Embryonic facial prominence (tissue), 1 donor: ENCODE measurements around the gene ART3.
"Not testable (repeated sequence)": the region's sequence is repeated elsewhere in the genome, so short reads cannot be mapped to it uniquely, and the experiment has no call there.

Experiments
- DNase-seq: peaks from one replicate; pipeline ENCODE4 v3.0.0-alpha.2; 2016; ENCODE audit errors: extremely low spot score

Gene ART3, protein sequence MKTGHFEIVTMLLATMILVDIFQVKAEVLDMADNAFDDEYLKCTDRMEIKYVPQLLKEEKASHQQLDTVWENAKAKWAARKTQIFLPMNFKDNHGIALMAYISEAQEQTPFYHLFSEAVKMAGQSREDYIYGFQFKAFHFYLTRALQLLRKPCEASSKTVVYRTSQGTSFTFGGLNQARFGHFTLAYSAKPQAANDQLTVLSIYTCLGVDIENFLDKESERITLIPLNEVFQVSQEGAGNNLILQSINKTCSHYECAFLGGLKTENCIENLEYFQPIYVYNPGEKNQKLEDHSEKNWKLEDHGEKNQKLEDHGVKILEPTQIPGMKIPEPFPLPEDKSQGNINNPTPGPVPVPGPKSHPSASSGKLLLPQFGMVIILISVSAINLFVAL

DNA sequence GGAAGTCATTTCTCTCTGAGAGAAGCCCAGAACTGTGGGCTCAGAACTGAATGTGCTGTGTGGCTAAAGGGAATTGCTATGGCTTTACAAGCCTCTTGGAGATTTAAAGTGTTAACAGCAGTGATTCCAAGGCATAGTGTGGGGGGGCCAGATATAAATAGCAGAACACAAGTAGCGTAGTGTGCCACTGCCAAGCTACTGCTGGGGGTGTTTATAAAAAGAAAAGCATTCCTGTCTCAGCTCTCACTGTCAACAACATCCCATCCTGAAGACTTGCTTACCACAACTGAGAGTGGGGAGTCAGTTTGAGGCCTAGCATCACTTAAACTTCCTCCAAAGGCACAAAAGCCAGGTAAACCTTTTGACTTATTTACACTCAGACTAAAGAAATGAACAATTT, at the start of gene ART3:
Gene ART3 (plus strand): TSS at position 242 of the 400 bp plus-strand sequence. CDS start 1,181 bp downstream, outside the sequence.
- DNase-seq, result no peak

GRCh38 chr4:76028350-76028765, 46.2 kb upstream of the ART3 start:
- DNase-seq, result no peak

- DNase-seq, result no peak
Observed at GRCh38 chr4:76029300-76029699, 45.2 kb upstream of the ART3 start.

DNA sequence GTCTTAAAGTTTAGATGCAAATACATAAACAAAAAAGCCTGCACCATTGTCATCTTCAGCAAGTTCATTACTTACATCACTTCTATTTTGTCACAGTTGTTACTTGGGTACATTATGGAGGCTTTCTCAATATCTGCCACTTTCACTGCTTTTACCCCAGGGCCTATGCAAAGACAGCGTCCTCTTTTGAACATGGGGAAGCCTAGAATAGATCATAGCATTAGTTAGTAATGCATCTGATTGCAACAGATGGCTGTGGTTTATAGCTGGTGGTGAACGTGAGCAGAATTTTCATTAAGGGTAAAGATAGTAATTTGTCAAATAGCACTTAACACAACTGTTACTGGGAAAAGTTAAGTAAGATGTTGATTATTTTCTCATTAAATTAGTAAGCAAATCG, 39.4 kb upstream of the ART3 start:
- no peak for DNase-seq

DNA sequence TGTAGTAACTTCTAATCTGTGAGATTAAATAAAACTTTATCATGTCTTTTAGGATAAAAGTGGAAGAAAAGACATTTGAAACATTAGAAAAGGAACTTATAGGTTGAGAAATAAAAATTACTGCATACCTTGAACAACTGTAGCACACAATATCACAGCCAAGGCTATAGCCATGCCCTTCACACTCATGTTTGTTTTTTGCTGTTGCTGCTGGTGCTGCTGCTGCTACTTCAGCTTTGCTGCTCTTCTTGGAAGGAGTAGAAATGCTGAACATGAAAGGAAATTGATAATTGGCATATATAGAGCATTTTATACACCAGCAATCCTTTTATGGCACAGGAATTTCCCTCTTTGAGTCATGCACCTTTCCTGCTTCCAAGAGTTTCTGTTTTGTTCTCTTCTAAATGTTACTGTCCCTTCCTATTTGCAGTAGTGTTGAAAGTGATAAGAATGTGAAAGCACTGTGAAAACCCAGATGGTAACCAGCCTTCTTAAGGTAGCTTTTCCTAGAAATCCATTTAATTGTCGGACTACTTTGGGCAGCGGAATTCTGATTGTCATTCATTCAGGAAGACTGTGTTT, 38.6 kb upstream of the ART3 start, which contains the start of gene CXCL11:
Gene CXCL11 (minus strand): TSS at position 272 of the 582 bp plus-strand sequence. CDS start 83 bp downstream, at position 189.
- no peak for DNase-seq

- no peak for DNase-seq
Observed at GRCh38 chr4:76036855-76037254, 37.7 kb upstream of the ART3 start.

- DNase-seq, result not testable (repeated sequence)
Observed at GRCh38 chr4:76042241-76042998, 32.1 kb upstream of the ART3 start.

- not testable (repeated sequence) for DNase-seq
Observed at GRCh38 chr4:76043306-76043705, 31.2 kb upstream of the ART3 start.

GRCh38 chr4:76044686-76045085, 29.8 kb upstream of the ART3 start:
- not testable (repeated sequence) for DNase-seq

DNA sequence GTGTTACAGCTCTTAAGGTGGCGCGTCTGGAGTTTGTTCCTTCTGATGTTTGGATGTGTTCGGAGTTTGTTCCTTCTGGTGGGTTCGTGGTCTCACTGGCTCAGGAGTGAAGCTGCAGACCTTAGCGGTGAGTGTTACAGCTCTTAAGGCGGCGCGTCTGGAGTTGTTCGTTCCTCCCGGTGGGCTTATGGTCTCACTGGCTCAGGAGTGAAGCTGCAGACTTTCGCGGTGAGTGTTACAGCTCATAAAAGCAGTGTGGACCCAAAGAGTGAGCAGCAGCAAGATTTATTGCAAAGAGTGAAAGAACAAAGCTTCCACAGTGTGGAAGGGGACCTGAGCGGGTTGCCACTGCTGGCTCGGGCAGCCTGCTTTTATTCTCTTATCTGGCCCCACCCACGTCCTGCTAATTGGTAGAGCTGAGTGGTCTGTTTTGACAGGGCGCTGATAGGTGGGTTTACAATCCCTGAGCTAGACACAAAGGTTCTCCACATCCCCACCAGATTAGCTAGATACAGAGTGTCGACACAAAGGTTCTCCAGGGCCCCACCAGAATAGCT, 24.6 kb upstream of the ART3 start:
- DNase-seq, result not testable (repeated sequence)

DNA sequence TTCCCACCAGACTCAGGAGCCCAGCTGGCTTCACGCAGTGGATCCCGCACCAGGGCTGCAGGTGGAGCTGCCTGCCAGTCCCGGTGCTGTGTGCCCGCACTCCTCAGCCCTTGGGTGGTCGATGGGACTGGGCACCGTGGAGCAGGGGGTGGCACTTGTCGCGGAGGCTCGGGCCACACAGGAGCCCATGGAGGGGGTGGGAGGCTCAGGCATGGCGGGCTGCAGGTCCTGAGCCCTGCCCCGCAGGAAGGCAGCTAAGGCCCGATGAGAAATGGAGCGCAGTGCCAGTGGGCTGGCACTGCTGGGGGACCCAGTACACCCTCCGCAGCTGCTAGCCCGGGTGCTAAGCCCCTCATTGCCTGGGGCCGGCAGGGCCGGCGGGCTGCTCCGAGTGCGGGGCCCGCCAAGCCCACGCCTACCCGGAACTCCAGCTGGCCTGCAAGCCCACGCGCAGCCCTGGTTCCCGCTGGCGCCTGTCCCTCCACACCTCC, 23.9 kb upstream of the ART3 start:
- DNase-seq, result not testable (repeated sequence)

GRCh38 chr4:76053730-76054129, 20.8 kb upstream of the ART3 start:
- no peak for DNase-seq

- DNase-seq, result no peak
Observed at GRCh38 chr4:76055016-76055415, 19.5 kb upstream of the ART3 start.

GRCh38 chr4:76055421-76055820, 19.1 kb upstream of the ART3 start:
- no peak for DNase-seq

- no peak for DNase-seq
Observed at GRCh38 chr4:76058302-76058701, 16.2 kb upstream of the ART3 start.

DNA sequence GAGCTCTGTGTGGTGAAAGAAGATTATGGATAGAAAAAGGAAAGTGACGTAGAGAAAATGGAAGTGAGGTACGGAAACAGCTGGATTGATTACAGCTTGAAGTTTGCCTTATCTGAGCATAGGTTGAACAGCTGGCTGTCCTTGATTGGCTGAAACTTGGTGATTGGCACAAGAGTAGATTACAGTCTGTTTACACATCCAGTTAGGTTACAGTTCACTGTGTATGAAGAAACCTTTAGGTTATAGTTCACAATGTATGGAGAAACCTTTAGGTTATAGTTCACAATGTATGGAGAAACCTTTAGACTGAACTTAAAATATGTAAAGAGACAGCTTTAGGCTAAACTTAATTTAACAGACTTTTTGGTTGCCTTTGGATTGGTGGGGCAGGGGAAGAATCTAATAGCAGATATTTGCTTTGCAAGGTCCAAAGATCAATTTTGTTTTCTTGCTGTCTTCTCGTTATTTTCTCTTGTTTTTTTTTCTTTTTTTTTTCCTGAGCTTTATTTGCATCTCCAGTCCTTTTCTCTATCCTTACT, 15.6 kb upstream of the ART3 start:
- DNase-seq, result no peak

- no peak for DNase-seq
Observed at GRCh38 chr4:76059750-76060149, 14.8 kb upstream of the ART3 start.

DNA sequence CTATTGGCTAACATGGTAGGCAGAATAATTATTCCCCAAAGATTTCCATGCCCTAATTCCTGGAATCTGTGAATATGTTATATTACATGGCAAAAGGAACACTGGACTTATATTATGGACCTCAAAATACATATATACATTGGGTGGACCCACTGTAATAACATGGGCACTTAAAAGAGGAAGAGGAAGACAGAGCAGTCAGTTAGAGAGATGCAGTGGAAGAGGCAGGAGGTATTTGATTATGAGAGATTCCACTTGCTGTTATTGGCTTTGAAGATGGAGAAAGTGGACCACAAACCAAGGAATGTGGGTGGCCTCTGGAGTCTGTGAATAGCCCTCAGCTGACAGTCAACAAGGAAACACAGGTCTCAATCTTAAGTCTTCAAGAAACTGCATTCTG, 14.0 kb upstream of the ART3 start:
- no peak for DNase-seq

- DNase-seq, result no peak
Observed at GRCh38 chr4:76061421-76061820, 13.1 kb upstream of the ART3 start.

- no peak for DNase-seq
Observed at GRCh38 chr4:76061982-76062381, 12.5 kb upstream of the ART3 start.

DNA sequence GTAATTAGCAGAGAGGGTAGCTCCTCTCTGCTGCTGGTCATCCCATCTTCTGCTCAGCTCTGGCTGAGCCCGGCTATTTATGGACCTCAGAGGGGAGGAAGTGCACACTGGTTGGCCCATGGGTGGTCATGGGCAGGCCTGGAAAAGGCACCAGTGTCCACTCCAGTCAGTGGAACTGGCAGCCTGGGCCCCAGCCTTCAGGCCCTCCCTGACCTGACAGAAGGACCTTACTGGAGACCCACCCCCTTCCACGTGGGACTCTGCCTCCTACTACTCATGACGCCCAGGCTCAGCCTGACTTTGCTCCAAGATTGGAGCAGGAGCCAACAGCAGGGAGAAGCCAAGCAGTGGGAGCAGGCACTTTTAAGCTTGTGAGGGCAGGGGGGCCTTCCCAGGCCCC, 8.0 kb upstream of the ART3 start:
- no peak for DNase-seq
